ENCODE measurements around the gene LRRN3.
"Not testable (repeated sequence)": the region's sequence is repeated elsewhere in the genome, so short reads cannot be mapped to it uniquely, and the experiment has no call there.

The LRRN3 gene

DNA sequence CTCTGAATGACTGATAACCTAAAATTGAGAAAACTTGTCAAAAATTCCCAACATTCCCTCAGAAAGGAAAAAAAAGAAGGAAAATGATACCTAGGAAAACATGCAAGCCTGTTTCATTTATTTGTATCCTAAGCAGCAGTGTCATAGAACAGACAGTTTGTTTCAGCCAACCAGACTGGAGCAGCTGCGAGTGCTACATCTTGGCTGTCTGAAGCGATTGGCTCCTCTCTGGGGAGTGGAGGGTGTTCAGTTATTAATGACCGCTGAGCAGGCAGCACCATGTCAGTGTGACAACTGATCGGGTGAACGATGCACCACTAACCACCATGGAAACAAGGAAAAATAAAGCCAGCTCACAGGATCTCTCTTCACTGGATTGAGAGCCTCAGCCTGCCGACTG, at the start of gene LRRN3:
LRRN3 (plus strand) TSS at position 282 of the 400 bp plus-strand sequence. CDS start 31,646 bp downstream, outside the sequence.
- peak; percentile 20 to 23 for DNase-seq (ENCODE audit: low read depth in 2 of 2)

DNA sequence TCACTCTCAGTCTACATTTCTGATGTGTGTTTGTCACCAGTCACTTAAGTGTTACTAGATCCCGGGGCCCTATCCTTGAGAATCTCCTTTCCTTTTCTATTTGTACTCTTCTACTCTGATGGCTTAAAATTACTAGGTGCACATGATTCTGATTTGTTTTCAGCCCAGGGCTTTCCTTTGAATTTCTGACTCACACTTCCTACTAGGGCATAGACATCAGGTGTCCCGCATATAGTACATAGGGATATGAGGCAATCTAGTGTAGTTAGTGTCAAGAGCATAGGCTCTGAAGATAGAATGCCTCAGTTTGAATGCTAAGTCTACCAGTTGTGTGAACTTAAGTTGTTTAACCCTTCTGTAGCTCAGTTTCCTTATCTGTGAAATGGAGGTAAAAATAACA, 49.4 kb upstream of the LRRN3 start:
- DNase-seq (ENCODE audit: low read depth in 2 of 2) = no peak

DNA sequence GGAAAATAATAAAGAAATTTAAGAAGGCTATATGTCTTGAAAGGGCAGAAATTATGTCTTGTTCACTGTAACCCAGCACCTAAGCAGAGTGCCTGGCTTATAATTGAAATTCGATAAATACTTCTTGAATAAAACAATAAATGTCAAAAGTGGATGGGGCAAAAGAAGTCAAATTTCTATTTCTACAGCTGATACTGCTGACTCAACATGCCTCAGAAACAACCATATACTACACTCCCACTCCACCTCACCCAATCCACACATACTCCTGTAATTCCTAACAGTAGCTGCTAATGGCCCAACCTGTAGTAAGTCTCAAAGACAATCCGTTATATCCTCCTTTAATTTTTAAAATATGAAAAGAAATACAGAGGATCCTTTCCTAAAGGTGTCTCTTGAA, 48.1 kb upstream of the LRRN3 start:
- no peak for DNase-seq (ENCODE audit: low read depth in 2 of 2)

DNA sequence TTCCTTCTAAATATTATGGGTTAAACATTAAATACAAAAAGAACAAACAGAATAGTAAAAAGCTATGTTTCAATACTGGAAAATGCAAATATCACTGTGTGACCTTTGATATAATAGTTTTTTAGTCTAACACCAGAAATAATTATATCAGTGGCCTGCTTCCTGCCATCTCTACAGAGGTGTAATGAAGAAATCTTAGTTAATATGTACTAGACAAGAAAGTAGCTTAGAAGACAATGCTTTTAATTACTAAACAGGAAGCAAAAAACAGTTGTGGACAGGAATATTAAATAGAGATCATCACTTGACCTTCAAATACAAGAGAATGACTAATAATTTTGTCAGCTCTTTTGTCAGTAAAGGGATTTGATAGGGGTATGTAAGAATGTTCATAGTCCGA, 47.4 kb upstream of the LRRN3 start:
- no peak for DNase-seq (ENCODE audit: low read depth in 2 of 2)

DNA sequence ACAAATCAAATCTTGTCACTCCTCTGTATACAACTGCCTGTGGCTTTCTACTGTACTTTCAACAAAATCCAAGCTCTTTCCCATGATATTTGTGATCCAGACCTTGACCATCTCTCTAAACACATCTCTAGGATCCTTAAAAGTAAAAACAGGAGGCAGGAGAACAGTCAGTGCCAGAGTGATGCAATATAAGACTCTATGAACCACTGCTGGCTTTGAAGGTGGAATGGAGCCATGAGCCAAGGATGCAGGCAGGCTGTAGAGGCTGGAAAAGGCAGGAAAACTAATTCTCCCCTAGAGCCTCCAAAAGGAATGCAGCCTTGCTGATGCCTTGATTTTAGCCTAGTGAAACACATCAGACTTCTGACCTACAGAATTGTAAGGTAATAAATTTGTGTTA, 45.5 kb upstream of the LRRN3 start:
- DNase-seq (ENCODE audit: low read depth in 2 of 2) = no peak

DNA sequence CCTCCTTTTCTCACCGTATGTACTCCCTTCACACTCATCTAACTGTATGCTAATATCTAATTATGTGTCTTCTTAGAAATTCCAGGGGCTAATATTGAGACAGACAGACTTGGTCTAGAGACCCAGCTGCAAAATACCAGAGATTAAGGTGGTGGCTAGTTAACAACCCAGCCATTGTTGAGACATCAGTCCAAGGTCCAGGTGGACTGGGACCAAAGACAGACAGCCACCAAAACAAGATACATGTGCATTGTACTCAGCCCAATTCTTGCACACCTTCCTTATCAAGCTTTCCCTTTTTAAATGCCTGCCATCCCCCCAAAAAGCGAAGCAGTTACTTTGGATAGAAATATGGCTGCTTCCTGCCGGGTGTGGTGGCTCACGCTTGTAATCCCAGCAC, 43.3 kb upstream of the LRRN3 start:
- no peak for DNase-seq (ENCODE audit: low read depth in 2 of 2)

DNA sequence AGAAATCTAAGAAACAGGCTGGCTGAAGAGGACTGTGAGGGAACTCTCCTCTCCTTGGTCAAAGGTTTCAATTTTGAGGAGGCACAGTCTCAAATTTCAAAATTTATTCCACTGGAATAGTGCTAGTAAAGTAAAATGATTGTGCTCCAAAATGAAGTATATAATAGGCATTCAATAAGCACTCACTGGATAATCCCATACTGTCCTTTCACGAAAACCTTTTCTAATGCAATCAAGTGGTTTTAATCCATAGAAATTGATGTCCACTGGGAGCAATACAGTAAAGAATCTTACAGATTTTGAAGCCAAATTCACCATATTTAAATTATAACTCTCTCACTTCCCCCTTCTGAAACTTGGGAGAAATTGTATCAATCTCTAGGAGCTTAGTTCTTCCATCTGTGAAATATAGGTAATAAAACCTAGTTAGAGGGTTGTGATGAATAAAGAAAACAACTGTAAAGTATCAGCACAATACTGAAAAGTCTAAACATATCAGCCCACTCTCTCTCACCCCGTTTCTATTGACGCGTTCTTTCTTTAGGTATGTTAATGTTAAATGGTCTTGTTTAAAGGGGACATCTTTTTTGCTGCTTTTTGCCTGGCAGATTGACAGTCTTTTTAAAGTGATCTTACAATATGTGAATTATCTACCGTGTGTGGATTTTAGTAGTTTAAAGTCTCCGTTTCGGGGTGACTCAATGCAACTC, 40.8 kb upstream of the LRRN3 start:
- no peak for DNase-seq (ENCODE audit: low read depth in 2 of 2)

DNA sequence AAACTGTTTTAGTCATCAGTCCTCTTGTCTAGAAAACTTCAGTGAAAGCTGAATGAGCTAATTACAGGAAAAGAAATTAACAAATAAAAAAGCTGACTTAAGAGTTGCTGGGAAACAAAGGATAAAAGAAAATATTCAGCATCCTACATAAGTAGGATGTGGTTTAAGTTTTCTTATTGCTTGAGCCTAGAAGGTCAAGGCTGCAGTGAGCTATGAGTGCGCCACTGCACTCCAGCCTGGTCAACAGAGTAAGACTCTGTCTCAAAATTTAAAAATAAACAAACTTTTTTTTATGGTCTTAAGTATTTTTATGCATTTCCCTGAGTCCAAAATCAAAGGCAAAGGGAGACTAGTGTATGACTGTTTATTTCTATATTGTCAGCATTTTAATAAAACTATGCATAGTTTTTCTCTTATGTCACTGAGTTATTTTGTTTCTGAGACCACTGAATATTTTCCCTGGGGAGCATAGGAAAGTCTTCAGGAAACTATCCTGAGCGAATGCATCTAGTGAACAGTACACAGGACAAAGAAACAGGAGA, 40.0 kb upstream of the LRRN3 start:
- no peak for DNase-seq (ENCODE audit: low read depth in 2 of 2)

DNA sequence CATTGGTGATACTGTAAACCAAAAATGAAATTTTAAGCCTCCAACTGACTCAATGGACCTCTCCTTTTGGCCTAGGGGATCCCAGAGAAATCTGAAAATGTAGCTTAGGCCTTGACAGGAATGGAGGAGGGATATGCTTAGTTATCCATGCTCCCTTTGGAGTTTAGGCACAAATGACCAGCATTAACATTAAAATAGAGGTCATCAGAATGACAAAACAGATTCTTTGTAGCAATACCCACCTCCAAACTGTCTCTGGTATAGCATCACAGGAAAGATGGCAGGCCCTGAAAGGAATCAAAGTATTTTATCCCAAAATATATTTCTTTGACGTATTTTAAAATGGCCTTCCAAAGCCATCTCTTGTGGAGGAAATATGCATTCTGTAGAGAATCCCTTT, 39.1 kb upstream of the LRRN3 start:
- no peak for DNase-seq (ENCODE audit: low read depth in 2 of 2)

DNA sequence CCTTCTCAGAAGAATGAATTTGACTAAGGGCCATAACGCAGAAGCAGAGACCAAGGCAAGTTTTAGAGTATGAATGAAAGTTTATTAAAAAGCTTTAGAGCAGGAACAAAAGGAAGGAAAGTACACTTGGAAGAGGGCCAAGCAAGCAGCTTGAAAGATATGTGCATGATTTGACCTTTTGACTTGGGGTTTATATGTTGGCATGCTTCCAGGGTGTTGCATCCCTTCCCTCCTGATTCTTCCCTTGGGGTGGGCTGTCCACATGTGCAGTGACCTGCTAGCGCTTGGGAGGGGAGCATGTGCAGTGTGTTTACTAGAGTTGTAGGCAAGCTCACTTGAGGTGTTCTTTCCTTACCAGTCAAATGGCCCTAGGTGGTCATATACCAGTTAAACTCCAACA, 37.9 kb upstream of the LRRN3 start:
- DNase-seq (ENCODE audit: low read depth in 2 of 2) = no peak

DNA sequence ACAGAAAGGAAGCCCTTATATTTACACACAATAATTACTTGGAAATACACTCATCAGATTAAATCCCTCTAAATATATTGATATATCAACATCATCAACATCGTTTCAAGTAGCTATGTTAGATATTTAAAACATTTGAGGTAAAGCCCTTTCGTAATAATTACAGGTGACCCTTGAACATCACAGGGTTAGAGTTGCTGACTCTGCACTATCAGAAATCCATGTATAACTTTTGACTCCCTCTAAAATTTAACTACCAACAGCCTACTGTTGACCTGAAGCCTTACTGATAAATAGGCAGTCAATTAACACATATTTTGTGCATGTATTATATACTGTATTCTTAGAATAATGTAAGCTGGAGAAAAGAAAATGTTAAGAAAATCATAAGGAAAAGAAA, 34.6 kb upstream of the LRRN3 start:
- DNase-seq (ENCODE audit: low read depth in 2 of 2) = no peak

DNA sequence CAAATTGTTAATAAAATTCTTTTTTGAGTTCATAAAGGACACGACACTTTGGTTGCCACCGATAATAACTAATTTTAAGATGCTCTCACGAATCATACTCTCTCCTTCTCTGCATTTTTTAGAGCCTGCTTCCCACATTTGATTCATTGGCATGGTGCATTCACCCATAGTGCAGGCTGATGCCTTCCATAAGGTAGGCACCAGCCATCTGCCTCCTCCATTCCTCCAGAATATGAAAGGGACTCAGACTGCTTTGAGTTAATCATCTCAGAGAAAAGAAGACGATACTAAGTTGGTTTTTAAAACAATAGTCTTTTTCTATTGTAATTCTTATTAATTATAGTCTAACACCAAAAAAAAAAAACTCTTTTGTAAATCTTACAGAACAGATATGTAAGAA, 33.9 kb upstream of the LRRN3 start:
- DNase-seq (ENCODE audit: low read depth in 2 of 2) = no peak

DNA sequence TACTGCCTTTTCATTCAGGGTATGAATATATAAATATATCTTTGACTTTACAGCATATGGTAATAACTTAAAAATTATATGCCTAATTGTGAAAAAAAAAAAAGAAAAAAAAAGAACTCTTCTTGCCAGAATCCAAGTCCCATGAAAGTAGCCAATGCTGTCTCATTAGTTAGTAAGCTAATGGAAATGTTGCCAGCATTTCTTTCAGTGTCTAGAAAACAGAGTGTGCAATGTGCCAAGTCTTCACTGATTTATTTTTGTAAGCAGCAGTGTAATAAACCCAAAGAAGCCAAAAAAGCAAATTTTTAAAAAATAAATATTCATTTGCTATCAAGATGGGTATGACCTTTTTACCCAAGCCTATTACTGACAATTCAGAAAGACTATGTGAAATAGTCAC, 31.1 kb upstream of the LRRN3 start:
- no peak for DNase-seq (ENCODE audit: low read depth in 2 of 2)

DNA sequence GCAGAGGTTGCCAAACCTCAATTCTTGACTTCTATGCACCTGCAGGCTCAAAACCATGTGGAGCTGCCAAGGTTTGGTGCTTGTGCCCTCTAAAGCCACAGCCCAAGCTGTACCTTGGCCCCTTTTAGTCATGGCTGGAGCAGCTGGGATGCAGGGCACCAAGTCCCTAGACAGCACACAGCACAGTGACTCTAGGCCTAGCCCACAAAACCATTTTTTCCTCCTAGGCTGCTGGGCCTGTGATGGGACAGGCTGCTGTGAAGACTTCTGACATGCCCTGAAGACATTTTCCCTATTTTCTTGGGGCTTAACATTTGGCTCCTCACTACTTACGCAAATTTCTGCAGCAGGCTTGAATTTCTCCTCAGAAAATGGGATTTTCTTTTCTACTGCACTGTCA, 27.8 kb upstream of the LRRN3 start:
- DNase-seq (ENCODE audit: low read depth in 2 of 2) = no peak

DNA sequence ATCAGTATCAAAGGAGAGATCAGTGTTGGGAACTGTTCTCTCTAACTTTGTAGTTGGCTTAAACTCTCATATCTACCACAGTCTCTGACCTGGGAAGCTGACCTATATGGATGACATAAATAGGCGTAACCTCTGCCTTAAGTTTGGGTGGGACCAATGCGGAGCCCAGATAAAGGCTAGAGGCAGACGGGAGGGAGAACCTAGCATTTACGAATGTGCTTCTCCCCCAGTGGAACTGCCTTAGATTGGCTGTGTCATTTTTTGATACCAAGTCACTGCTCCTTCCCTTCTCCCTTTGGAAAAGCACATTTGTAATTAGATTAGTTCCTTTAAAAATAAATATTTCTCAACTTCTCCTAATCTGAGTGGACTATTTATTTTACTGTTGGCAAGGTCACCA, 23.7 kb upstream of the LRRN3 start:
- no peak for DNase-seq (ENCODE audit: low read depth in 2 of 2)

DNA sequence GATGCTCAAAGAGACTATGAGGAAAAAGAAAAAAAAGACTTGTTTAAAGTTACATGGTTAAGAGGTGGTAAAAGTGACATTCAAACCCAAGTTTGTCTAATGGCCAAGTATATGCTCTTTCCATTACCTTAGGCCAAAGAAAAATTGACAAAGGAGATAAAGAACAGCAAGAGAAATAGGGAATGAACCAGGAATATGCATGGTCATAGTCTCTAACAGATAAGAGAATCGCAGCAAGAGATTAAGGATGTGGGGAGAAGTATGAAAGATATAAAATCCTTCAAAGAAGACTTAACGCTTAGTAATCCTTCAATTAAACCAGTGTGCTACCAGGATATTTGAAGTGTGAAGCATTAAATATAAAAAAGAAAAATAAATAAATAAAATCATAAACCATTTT, 23.2 kb upstream of the LRRN3 start:
- no peak for DNase-seq (ENCODE audit: low read depth in 2 of 2)

DNA sequence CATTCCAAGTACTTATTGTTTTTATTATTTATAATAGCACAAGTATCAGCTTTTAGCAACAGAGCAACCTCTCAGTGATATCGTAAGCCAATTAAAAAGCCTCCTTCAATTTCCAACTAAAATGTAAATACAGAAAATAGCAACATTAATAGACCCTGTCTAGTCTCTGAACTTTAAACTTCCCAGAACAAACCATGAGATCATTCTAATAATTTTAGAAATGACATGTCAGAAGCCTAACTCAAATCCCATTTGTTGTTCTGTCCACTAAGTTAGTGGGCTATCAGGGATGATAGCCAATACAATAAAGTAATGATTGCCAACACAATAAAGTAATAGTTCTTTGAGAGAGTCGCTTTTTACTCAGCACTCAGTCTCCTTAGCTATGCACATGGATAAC, 22.3 kb upstream of the LRRN3 start:
- no peak for DNase-seq (ENCODE audit: low read depth in 2 of 2)

DNA sequence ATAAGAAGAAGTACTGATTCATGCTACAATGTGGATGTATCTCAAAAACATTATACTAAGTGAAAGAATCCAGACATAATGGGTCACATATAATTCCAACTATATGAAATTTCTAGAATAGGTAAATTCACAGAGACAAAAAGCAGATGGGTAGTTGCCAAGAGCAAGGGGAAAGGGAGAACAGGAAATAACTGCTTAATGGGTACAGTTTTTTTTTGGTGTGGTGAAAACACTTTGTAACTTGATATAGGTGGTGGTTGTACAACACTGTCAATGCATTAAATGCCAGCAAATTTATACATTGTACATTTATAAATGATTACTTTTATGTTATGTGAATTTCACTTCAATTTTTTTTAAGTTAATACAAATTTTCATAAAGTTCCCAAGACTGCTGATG, 19.4 kb upstream of the LRRN3 start:
- DNase-seq (ENCODE audit: low read depth in 2 of 2) = no peak

DNA sequence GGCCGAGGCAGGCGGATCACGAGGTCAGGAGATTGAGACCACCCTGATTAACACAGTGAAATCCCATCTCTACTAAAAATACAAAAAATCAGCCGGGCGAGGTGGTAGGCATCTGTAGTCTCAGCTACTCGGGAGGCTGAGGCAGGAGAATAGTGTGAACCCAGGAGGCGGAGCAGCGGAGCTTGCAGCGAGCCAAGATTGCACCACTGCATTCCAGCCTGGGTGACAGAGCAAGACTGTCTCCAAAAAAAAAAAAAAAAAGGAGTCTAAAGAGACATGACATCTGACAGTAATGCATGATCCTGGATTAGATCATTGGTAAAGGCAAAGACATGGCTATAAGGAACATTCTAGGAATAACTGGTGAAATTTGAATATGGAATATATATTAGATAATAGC, 18.3 kb upstream of the LRRN3 start:
- DNase-seq (ENCODE audit: low read depth in 2 of 2) = not testable (repeated sequence)

DNA sequence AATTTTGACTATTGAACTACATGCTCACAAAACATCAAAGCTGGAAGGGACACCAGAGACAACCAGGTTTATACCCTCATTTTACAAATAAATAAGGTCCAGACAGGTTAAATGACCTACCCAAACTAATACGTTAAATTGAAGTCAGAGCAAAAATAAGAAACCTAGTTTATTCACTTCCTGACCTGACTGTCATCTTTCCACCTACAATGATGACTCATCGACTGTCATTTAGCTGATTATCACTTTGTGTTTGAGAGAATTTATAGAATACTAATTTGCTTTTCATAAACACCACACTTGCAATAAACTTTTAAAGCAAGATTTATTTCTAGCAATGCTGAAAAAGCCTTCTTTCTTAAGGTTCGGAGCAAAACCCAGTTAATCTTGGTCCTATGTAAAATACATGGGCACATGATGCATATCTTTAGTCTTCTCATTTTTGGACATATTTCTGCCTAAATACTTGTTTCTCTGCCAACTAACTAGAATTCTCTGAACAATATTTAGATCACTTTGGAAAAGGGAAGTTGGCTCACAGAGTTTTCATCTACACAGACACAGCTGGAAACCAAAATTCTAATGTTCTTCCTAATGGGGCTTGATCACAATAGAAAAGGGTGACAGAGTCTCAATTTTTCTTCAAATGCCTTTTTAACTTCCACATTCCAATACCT, 16.7 kb upstream of the LRRN3 start:
- no peak for DNase-seq (ENCODE audit: low read depth in 2 of 2)

DNA sequence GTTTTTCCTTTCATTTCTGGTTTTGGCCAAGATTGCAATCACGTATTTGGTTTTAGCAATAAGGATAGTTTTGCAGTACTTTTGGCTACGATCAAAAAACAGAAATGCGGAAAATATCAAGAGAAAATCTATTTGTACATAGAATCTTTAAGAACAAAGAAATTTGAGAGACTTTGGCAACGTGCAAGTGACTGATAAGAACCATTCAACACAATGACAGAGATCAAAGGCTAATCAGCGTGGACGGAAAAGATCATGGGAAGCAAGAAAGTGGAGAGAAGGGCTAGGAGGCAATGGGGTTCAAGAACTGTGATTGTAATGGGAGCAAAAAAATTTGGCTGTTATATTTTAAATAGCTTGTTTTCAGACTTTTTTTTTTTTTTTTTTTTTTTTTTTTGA, 16.2 kb upstream of the LRRN3 start:
- no peak for DNase-seq (ENCODE audit: low read depth in 2 of 2)

DNA sequence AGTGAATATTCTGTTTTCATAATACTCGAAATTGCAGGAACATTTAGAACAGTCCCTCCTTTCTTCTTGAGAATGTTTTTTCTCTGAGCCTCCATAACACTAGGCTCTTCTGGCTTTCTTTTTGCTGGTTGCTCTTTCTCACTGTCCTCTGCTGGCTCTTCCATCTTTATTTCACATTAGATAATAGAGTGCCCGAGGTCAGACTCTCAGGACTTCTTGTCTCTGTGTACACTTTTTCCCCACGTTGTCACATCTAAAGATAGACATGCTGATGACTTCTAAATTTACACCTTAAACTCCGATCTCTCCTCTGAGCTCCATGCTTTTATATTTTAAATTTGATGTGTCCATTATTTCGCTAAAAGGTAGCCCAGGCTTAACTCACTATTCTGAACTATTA, 15.4 kb upstream of the LRRN3 start:
- no peak for DNase-seq (ENCODE audit: low read depth in 2 of 2)

DNA sequence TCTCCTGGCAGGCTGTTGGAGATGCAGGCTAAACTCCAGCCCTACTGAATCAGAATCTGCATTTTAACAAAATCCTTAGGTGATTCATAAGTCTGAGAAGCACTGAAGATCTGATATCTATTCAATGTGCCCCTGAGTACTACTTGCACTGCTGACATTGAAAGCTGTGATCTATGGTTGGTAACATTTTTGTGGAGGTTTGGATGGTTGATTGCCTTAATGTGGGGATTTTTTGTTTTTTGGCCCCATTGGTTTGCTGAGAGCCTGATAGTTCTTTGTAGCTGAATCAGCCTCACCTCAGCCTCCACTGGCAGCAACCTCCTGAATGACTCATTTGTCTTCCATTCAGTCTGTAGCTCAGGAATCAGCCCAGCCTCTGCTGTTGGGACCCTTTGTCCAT, 14.7 kb upstream of the LRRN3 start:
- peak in 1 of 2 donors; percentile 26 for DNase-seq (ENCODE audit: low read depth in 2 of 2)

DNA sequence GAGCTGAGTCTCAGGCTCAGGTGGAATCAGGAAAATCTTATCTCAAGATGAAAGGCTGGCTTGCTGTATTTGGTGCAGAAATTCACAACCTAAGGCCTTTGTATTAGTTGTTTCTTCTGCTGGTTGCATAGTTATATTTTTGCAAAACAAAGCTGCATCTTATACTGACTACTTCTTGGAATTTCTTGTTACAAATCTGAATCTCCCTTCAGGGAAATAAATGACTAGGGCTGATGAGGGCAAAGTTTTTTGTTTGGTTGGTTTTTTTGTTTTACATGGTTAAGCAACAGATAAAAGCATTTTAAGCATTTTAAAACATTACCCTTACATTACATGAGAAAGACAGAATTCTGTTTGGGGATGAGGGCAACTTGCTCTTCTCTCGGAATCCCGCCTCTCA, 13.9 kb upstream of the LRRN3 start:
- no peak for DNase-seq (ENCODE audit: low read depth in 2 of 2)
